CD14-positive monocyte (primary cell): ENCODE data around the gene CTDP1. TPM values are rescaled to one million over a fixed set of nuclear protein-coding genes. Genes with fewer than 3 reads are reported as not detected.
"Not testable (repeated sequence)": the region's sequence is repeated elsewhere in the genome, so short reads cannot be mapped to it uniquely, and the experiment has no call there.

Experiments
- DNase-seq, 3 donors: peaks; one replicate each; pipeline ENCODE4 v3.0.0-alpha.2; 2011 to 2022
- H2AFZ ChIP-seq: 2 replicates; pipeline ENCODE4 v1.6.0; 2012; ENCODE audit warnings: mild to moderate bottlenecking, low read depth, low read length, inconsistent platforms; ENCODE audit not compliant: insufficient read depth, poor library complexity, severe bottlenecking
- H3K27ac ChIP-seq, 2 donors: 1 replicate in 1 of 2; 2 replicates in 1 of 2; pipeline ENCODE4 v1.5.1; 2012 to 2013; ENCODE audit warnings: low read length in 2 of 2, control low read depth in 1 of 2, inconsistent platforms in 1 of 2, low read depth in 1 of 2, mild to moderate bottlenecking in 1 of 2
- H3K27me3 ChIP-seq, 2 donors: one replicate each; pipeline versions ENCODE4 v1.6.0 to v1.6.1; 2011 to 2013; ENCODE audit warnings: low read length in 2 of 2; ENCODE audit not compliant: control insufficient read depth in 2 of 2, insufficient read depth in 2 of 2
- H3K36me3 ChIP-seq, 2 donors: replicated peaks in 1 of 2; 1 replicate in 1 of 2; 2 replicates in 1 of 2; pipeline versions ENCODE4 v1.5.1 to v1.6.1; 2012 to 2013; ENCODE audit warnings: low read length in 2 of 2, control low read depth in 1 of 2, inconsistent platforms in 1 of 2, mild to moderate bottlenecking in 1 of 2; ENCODE audit not compliant: insufficient read depth in 2 of 2, control insufficient read depth in 1 of 2
- H3K4me1 ChIP-seq, 2 donors: 1 replicate in 1 of 2; 2 replicates in 1 of 2; pipeline versions ENCODE4 v1.5.1 to v1.6.1; 2012 to 2013; ENCODE audit warnings: low read length in 2 of 2, control low read depth in 1 of 2, inconsistent platforms in 1 of 2, mild to moderate bottlenecking in 1 of 2, moderate library complexity in 1 of 2; ENCODE audit not compliant: insufficient read depth in 2 of 2, control insufficient read depth in 1 of 2
- H3K4me2 ChIP-seq: replicated peaks from 2 replicates; pipeline ENCODE3; 2012; ENCODE audit warnings: low read length, moderate library complexity, mild to moderate bottlenecking; ENCODE audit not compliant: poor library complexity, severe bottlenecking; ENCODE audit errors: extremely low read depth
- H3K4me3 ChIP-seq, 3 experiments: fragments of 200-600 bp in 1 of 3; sonication (generic) in 1 of 3; replicated peaks in 1 of 3; 1 replicate in 2 of 3; 2 replicates in 1 of 3; pipeline ENCODE4 v1.5.1; 2011 to 2013; ENCODE audit warnings: low read length in 3 of 3, mild to moderate bottlenecking in 3 of 3, control low read depth in 2 of 3, low read depth in 2 of 3, inconsistent platforms in 1 of 3, moderate library complexity in 1 of 3
- H3K79me2 ChIP-seq: 2 replicates; pipeline ENCODE4 v1.6.0; 2012; ENCODE audit warnings: mild to moderate bottlenecking, control low read depth, inconsistent platforms, low read length, moderate library complexity; ENCODE audit not compliant: insufficient read depth
- H3K9ac ChIP-seq: 2 replicates; pipeline ENCODE4 v1.6.0; 2017; ENCODE audit warnings: low read length, mild to moderate bottlenecking; ENCODE audit not compliant: insufficient read depth, poor library complexity, severe bottlenecking
- H3K9me3 ChIP-seq, 2 donors: replicated peaks in 1 of 2; 1 replicate in 1 of 2; 2 replicates in 1 of 2; pipeline versions ENCODE4 v1.5.1 to v1.6.1; 2012 to 2013; ENCODE audit warnings: low read length in 2 of 2, control low read depth in 1 of 2; ENCODE audit not compliant: control insufficient read depth in 1 of 2, insufficient read depth in 1 of 2
- H4K20me1 ChIP-seq: 2 replicates; pipeline ENCODE4 v1.6.0; 2012; ENCODE audit warnings: mild to moderate bottlenecking, low read length, control low read depth, moderate library complexity; ENCODE audit not compliant: insufficient read depth
- H3K27ac Mint-ChIP-seq, 7 donors: one replicate each; pipeline ENCODE4 v1.8.0; 2020; ENCODE audit warnings: mild to moderate bottlenecking in 7 of 7, mixed read lengths in 7 of 7, moderate library complexity in 6 of 7, inconsistent platforms in 2 of 7
- H3K27me3 Mint-ChIP-seq, 3 donors: one replicate each; pipeline ENCODE4 v1.8.0; 2021 to 2022; ENCODE audit warnings: low read depth in 3 of 3, mild to moderate bottlenecking in 3 of 3, mixed read lengths in 3 of 3, moderate library complexity in 3 of 3, inconsistent platforms in 1 of 3
- H3K36me3 Mint-ChIP-seq, 2 donors: one replicate each; pipeline ENCODE4 v1.8.0; 2020; ENCODE audit warnings: mixed read lengths in 2 of 2, inconsistent platforms in 1 of 2, mild to moderate bottlenecking in 1 of 2
- H3K4me1 Mint-ChIP-seq: one replicate; pipeline ENCODE4 v1.8.0; 2020; ENCODE audit warnings: mild to moderate bottlenecking, mixed read lengths
- H3K4me3 Mint-ChIP-seq, 2 donors: one replicate each; pipeline ENCODE4 v1.8.0; 2020; ENCODE audit warnings: mild to moderate bottlenecking in 2 of 2, mixed read lengths in 2 of 2, moderate library complexity in 1 of 2
- H3K9me3 Mint-ChIP-seq, 7 donors: one replicate each; pipeline ENCODE4 v1.8.0; 2020 to 2022; ENCODE audit warnings: mixed read lengths in 7 of 7, mild to moderate bottlenecking in 6 of 7, moderate library complexity in 6 of 7, inconsistent platforms in 2 of 7
- WGBS: methylation state at CpG from one replicate; pipeline ENCODE4 v1.1.5; 2013; ENCODE audit warnings: missing lambda C conversion rate; ENCODE audit not compliant: insufficient coverage; 5-methylcytosine and 5-hydroxymethylcytosine counted together
- intact Hi-C, 2 donors: fragments of 100-400 bp; cut with micrococcal nuclease; formaldehyde crosslinking; loops; one replicate each; pipeline versions ENCODE4 v1.15.0 to v1.15.1; 2023
- polyA plus RNA-seq, 3 donors: library from polyadenylated mRNA; depleted of rRNA in 1 of 3; unstranded in 2 of 3; stranded (reverse) in 1 of 3; fragments of 300-500 nt in 2 of 3; fragments of >200 nt in 1 of 3; fragmentation: Illumina TruSeq in 2 of 3; gene quantifications; 1 replicate in 2 of 3; 2 replicates in 1 of 3; pipeline ENCODE4 v1.2.3, GENCODE V29; 2012 to 2021
- TF ChIP-seq, protein P1 (sequence below): fragments of 200-600 bp; IDR thresholded peaks from one replicate; pipeline ENCODE4 v1.8.0; 2022; ENCODE audit warnings: antibody characterized with exemption, mild to moderate bottlenecking

The CTDP1 gene
- polyA plus RNA-seq, 3 donors = 9.1 to 13.9 (median 9.1) TPM

DNA sequence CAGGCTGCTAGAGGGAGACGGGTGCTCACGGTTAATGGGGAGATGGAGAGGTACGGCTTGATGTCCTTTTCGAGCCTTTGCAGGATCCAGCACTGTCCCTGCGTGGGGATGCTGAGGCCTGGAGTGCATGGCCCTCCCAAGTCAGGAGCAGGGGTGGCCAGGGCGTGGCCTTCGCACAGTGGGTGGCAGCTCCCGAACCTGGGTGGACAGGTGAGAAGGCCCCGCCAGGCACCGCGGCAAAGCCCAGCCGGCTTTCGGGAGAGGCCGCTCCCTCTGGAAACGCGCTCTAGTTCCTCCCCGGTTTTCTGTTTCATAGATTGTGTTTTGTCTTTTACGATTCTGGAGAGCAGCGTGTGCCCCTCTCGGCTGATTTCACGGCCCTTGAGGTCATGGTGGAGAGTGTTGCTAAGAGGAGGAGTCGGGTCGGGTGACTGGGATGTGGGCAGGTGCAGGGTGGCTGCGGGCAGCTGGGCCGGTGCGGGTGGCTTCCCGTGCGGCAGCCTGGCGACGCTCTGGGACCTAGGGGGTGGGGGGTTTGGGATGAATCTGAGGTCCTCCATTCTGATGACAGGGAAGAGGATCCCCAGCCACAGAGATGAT, 39.4 kb downstream of the CTDP1 start:
- intact Hi-C loops = no loop called here
- Mint-ChIP-seq H3K27me3 (no peaks in the 10 kb centered on the region), H3K4me1 (no peaks in the 10 kb centered on the region), H3K27ac (peak overlapping the region in 2 of 7 donors; percentile 42 to 43), H3K9me3 (peaks cover 32 to 72% (median 43%) of the 10 kb centered on the region in 7 donors), H3K36me3 (peaks cover 81 to 96% of the 10 kb centered on the region in 2 donors), H3K4me3 (no peak overlapping the region)
- Histone ChIP-seq H3K4me1 (no peaks in the 10 kb centered on the region), H3K4me3 (no peak overlapping the region), H3K9ac (no peak overlapping the region), H3K9me3 (peaks cover 63 to 78% of the 10 kb centered on the region in 2 donors), H3K4me2 (no peak overlapping the region), H3K27me3 (no peaks in the 10 kb centered on the region), H3K27ac (no peak overlapping the region), H3K79me2 (peaks cover 30% of the 10 kb centered on the region), H3K36me3 (peaks cover 93 to 99% of the 10 kb centered on the region in 2 donors), H4K20me1 (no peaks in the 10 kb centered on the region), H2AFZ (no peak overlapping the region)
- 98% methylated on average over 27 of the region's 30 CpGs for WGBS
- TF ChIP-seq, protein P1, sequence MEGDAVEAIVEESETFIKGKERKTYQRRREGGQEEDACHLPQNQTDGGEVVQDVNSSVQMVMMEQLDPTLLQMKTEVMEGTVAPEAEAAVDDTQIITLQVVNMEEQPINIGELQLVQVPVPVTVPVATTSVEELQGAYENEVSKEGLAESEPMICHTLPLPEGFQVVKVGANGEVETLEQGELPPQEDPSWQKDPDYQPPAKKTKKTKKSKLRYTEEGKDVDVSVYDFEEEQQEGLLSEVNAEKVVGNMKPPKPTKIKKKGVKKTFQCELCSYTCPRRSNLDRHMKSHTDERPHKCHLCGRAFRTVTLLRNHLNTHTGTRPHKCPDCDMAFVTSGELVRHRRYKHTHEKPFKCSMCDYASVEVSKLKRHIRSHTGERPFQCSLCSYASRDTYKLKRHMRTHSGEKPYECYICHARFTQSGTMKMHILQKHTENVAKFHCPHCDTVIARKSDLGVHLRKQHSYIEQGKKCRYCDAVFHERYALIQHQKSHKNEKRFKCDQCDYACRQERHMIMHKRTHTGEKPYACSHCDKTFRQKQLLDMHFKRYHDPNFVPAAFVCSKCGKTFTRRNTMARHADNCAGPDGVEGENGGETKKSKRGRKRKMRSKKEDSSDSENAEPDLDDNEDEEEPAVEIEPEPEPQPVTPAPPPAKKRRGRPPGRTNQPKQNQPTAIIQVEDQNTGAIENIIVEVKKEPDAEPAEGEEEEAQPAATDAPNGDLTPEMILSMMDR = no peak
- no peak for DNase-seq

DNA sequence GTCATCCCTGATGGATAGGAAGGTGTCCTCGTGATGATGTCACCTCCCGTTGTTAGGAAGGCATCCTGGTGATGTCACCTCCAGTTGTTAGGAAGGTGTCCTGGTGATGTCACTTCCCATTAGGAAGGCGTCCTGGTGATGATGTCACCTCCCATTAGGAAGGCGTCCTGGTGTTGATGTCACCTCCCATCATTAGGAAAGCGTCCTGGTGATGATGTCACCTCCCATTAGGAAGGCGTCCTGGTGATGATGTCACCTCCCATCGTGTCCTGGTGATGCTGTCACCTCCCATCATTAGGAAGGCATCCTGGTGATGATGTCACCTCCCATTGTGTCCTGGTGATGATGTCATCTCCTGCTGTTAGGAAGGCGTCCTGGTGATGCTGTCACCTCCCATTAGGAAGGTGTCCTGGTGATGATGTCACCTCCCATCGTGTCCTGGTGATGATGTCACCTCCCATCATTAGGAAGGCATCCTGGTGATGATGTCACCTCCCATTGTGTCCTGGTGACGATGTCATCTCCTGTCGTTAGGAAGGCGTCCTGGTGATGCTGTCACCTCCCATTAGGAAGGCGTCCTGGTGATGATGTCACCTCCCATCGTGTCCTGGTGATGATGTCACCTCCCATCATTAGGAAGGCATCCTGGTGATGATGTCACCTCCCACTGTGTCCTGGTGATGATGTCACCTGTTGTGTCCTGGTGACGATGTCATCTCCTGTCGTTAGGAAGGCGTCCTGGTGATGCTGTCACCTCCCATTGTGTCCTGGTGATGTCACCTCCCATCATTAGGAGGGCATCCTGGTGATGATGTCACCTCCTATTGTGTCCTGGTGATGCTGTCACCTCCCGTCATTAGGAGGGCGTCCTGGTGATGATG, 40.1 kb downstream of the CTDP1 start:
- 99% methylated on average over 10 of the region's 19 CpGs for whole genome bisulfite sequencing
- Mint-ChIP-seq H3K27ac (peak overlapping the region in 4 of 7 donors; percentile 25 to 75 (median 58)), H3K9me3 (peaks cover 37 to 74% (median 46%) of the 10 kb centered on the region in 7 donors), H3K36me3 (peaks cover 84 to 96% of the 10 kb centered on the region in 2 donors)
- H3K4me3 ChIP-seq, H4K20me1 ChIP-seq, H3K27me3 ChIP-seq, H3K4me1 ChIP-seq, H3K4me1 Mint-ChIP-seq, intact Hi-C loops, H3K4me3 Mint-ChIP-seq, H3K27ac ChIP-seq, H3K4me2 ChIP-seq, H3K27me3 Mint-ChIP-seq, H3K9ac ChIP-seq, H2AFZ ChIP-seq: not testable (repeated sequence)
- Histone ChIP-seq H3K36me3 (peaks cover 93 to 99% of the 10 kb centered on the region in 2 donors), H3K9me3 (peaks cover 67 to 86% of the 10 kb centered on the region in 2 donors), H3K79me2 (peaks cover 38% of the 10 kb centered on the region)
- peak in 1 of 3 donors; percentile 19 for DNase-seq
